ENCODE measurements around the gene MDH2. TPM values are rescaled to one million over a fixed set of nuclear protein-coding genes. Genes with fewer than 3 reads are reported as not detected.

The MDH2 gene
- total and polyA plus RNA-seq, 2 of the 4 experiments (the other 2 are of a cell fraction) = 55.4 to 206 TPM

DNA sequence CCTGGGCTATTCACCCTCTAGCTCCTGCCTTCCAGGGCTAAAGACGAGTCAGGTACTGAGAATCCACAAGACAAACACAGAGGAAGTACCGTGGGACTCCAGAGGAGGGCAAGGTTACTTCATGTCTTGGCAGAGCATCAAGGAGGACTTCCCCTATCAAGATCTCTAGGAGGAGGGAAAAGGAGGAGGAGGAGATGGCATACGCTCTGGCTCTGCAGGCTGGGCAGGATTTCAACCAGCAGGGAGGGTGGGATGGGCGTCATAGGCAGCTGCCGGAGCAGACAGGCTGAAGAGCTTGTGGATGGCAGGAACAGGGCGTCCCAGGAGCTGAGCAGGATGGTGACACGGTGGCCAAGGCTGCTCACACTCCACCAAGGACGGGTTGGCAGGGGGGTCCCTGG is 21.3 kb downstream of the MDH2 start:
- dilution Hi-C loops (cut with HindIII; ENCODE audit: low sequenced_read_pairs, unreplicated experiment) = no loop called here
- POLR2A ChIA-PET (ENCODE audit: unreplicated experiment) = no interaction called here
- Histone ChIP-seq H3K9ac (ENCODE audit: low read depth, low read length) (no peak overlapping the region), H3K56ac (ENCODE audit: extremely low read depth, insufficient read depth, low read length) (no peak overlapping the region), H3K9me1 (ENCODE audit: insufficient read depth, low read length) (peaks cover 10% of the 10 kb centered on the region), H2BK15ac (ENCODE audit: low read depth, low read length) (no peak overlapping the region), H4K91ac (ENCODE audit: insufficient read depth, low read depth, low read length) (0 out of 2 replicates have a peak overlapping the region, but pooled peaks have one; percentile 8), H4K8ac (ENCODE audit: low read depth in 2 of 2, low read length in 2 of 2) (peak overlapping the region in 1 of 2 experiments; percentile 32; a peak in 1 of 4 replicates), H2BK20ac (ENCODE audit: low read depth, low read length) (no peak overlapping the region), H3K36me3 (ENCODE audit: control insufficient read depth, insufficient read depth, low read length) (peaks cover 26% of the 10 kb centered on the region), H4K20me1 (ENCODE audit: insufficient read depth, low read length) (peaks cover 2% of the 10 kb centered on the region; the same call in 1 of the 2 replicates), H3K14ac (replicated peaks; ENCODE audit: low read depth, low read length) (no peak overlapping the region), H2AK5ac (ENCODE audit: low read depth, low read length) (no peak overlapping the region), H3K4me2 (ENCODE audit: low read depth, low read length) (no peak overlapping the region), H3K27me3 (ENCODE audit: control insufficient read depth, insufficient read depth, low read length) (no peaks in the 10 kb centered on the region), H3K4me3 (ENCODE audit: insufficient read depth, low read depth, low read length) (no peak overlapping the region), H3K27ac (ENCODE audit: insufficient read depth, low read length) (no peak overlapping the region), H3K4ac (ENCODE audit: low read depth, low read length) (no peak overlapping the region), H2BK120ac (ENCODE audit: low read depth, low read length) (no peak overlapping the region), H4K5ac (ENCODE audit: low read depth, low read length) (no peak overlapping the region), H3K23ac (ENCODE audit: low read depth, low read length) (no peak overlapping the region), H2BK5ac (ENCODE audit: low read depth, low read length, poor library complexity, severe bottlenecking) (no peak overlapping the region), H3K9me3 (ENCODE audit: control insufficient read depth, insufficient read depth, low read length) (no peaks in the 10 kb centered on the region), H3K4me1 (ENCODE audit: control insufficient read depth, insufficient read depth, low read length) (peaks cover 6% of the 10 kb centered on the region), H3K18ac (ENCODE audit: low read depth, low read length) (no peak overlapping the region), H2AK9ac (replicated peaks; ENCODE audit: low read depth, low read length, poor library complexity) (peak overlapping the region; percentile 3), H3K79me1 (ENCODE audit: low read depth in 1 of 2, low read length in 2 of 2) (no peaks in the 10 kb centered on the region), H2AFZ (replicated peaks; ENCODE audit: low read length, poor library complexity) (peak overlapping the region; percentile 52)
- CTCF ChIA-PET = interaction anchor here (0.6 to 1.0 kb wide), 2 partner anchors 25 to 29 kb away, joined by 3 read pairs; no protein-coding TSS in a partner anchor
- 28% methylated on average over 3 of the region's 8 CpGs; no CpG with 5 or more reads in 1 of the 2 experiments for WGBS, 2 experiments (ENCODE audit: extremely low coverage in 2 of 2, insufficient read length in 1 of 2)
- intact Hi-C loops (cut with micrococcal nuclease) = loop anchor here (1.0 kb wide), 1 partner anchor 61 kb away; no protein-coding TSS in a partner anchor
- DNase-seq = peak; percentile 97
- peak; percentile 84 for ATAC-seq (ENCODE audit: low read depth)
- no TSS peak for BruUV-seq (replicated peaks)
- in situ Hi-C loops (cut with MboI; ENCODE audit: low sequenced_read_pairs) = loop anchor here (5.0 kb wide), 1 partner anchor 63 kb away; no protein-coding TSS in a partner anchor
- TF ChIP-seq CHD1 (IDR thresholded peaks at IDR 0.05; ENCODE audit: low read depth, low read length) (no peak), SMC3 (IDR thresholded peaks at IDR 0.05; ENCODE audit: low read depth, low read length) (peak; percentile 66), RAD21 (IDR thresholded peaks at IDR 0.05; ENCODE audit: low read length) (peak; percentile 74), NFE2L2 (IDR thresholded peaks at IDR 0.05; ENCODE audit: low read depth, low read length) (no peak), MAZ (IDR thresholded peaks at IDR 0.05; ENCODE audit: borderline replicate concordance, low read depth, low read length) (peak; percentile 51; the same call in 1 of the 2 replicates), POLR2A (IDR thresholded peaks at IDR 0.05; ENCODE audit: low read depth, low read length) (no peak), CEBPB (IDR thresholded peaks at IDR 0.05; ENCODE audit: low read depth, low read length) (peak; percentile 75), RFX5 (IDR thresholded peaks at IDR 0.05; ENCODE audit: low read depth, low read length) (no peak)
- TF ChIP-seq, protein P1, sequence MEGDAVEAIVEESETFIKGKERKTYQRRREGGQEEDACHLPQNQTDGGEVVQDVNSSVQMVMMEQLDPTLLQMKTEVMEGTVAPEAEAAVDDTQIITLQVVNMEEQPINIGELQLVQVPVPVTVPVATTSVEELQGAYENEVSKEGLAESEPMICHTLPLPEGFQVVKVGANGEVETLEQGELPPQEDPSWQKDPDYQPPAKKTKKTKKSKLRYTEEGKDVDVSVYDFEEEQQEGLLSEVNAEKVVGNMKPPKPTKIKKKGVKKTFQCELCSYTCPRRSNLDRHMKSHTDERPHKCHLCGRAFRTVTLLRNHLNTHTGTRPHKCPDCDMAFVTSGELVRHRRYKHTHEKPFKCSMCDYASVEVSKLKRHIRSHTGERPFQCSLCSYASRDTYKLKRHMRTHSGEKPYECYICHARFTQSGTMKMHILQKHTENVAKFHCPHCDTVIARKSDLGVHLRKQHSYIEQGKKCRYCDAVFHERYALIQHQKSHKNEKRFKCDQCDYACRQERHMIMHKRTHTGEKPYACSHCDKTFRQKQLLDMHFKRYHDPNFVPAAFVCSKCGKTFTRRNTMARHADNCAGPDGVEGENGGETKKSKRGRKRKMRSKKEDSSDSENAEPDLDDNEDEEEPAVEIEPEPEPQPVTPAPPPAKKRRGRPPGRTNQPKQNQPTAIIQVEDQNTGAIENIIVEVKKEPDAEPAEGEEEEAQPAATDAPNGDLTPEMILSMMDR (conservative IDR thresholded peaks at IDR 0.05; ENCODE audit: low read depth, low read length) = peak; percentile 62
